D721Med (cell line): Measurements from ENCODE around the gene SFXN5.
A peak's percentile ranks its signal among the peaks of the same experiment; 100 is the strongest.

ENCODE experiments used
- DNase-seq: peaks from one replicate; pipeline ENCODE4 v3.0.0; 2011; ENCODE audit warnings: low spot score; ENCODE audit not compliant: insufficient read length
- FAIRE-seq: peaks from 2 replicates; lab custom pipeline; 2011; peaks lifted over from hg19 to GRCh38; lab: Jason Lieb, UNC
- TF ChIP-seq, protein P1 (sequence below): IDR thresholded peaks from 2 replicates; pipeline ENCODE4 v1.5.1; 2012; ENCODE audit warnings: mild to moderate bottlenecking, control low read depth; ENCODE audit not compliant: insufficient read depth; ENCODE audit errors: missing control alignments

The SFXN5 gene

DNA sequence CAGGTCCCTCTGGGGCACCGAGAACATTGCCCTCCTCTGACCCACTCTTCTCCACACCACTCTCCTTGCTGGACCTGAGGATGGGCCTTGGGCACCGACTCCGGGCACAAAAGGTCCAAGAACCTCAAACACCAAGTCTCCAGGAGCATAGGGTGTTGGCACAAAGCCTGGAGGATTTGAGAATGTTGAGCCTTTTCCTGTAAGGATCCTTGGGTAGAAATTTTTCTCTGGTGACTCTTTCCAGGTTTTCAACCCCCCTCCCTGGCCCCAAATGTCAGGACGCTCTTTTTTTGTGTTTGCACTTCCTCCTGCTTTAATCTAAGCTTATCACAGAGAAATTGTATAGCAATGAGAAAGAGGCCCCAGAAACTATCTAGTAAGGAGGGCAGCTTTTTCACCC, 175.1 kb downstream of the SFXN5 start:
- TF ChIP-seq, protein P1, sequence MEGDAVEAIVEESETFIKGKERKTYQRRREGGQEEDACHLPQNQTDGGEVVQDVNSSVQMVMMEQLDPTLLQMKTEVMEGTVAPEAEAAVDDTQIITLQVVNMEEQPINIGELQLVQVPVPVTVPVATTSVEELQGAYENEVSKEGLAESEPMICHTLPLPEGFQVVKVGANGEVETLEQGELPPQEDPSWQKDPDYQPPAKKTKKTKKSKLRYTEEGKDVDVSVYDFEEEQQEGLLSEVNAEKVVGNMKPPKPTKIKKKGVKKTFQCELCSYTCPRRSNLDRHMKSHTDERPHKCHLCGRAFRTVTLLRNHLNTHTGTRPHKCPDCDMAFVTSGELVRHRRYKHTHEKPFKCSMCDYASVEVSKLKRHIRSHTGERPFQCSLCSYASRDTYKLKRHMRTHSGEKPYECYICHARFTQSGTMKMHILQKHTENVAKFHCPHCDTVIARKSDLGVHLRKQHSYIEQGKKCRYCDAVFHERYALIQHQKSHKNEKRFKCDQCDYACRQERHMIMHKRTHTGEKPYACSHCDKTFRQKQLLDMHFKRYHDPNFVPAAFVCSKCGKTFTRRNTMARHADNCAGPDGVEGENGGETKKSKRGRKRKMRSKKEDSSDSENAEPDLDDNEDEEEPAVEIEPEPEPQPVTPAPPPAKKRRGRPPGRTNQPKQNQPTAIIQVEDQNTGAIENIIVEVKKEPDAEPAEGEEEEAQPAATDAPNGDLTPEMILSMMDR, result no peak
- DNase-seq (no peak), FAIRE-seq (no peak)

DNA sequence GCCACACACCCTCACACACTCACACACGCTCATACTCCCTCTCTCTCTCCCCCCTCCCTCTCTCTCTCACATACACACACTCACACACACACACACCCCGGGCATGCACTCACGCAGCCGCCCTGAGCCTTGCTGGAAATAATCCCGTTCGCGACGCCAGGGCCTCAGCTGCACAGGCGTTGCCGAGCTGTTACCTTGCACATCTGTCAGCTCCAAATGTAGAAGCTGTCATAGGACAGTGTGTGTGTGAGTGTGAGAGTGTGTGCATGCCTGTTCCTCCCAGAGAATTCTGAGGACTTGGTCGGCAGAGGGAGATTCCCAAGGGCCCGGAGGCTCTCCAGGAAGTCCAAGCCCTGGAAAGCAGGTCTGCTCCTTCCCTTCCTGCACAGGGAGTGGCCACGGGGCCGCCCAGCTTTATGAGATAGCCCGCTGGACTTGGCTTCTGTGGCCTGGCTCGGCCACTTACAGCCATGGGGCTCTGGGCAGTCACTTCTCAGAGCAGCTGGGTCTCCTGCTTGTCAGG, 175.7 kb downstream of the SFXN5 start:
- FAIRE-seq, result no peak
- no peak for DNase-seq
- TF ChIP-seq, protein P1, result no peak

DNA sequence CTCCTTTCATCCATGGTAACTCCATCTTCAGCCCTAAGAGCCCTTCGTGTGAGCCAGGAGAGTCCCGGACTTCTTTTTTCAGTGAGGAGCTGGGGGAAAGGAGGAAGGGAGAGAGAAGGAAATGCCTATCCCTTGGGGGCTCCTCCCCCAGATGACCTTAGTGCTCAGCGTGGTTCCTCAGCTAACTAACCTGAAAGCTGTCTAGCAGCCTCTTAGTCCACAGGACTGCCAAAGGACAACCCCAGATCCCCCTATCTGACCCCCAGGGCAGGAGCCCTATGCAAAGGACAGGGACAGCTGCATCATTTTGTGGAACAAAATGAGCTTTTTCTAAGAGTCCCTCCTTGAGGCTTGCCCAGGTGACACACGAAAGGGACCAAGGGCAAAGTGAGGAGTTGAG, 176.4 kb downstream of the SFXN5 start:
- TF ChIP-seq, protein P1, result no peak
- FAIRE-seq (no peak), DNase-seq (no peak)

DNA sequence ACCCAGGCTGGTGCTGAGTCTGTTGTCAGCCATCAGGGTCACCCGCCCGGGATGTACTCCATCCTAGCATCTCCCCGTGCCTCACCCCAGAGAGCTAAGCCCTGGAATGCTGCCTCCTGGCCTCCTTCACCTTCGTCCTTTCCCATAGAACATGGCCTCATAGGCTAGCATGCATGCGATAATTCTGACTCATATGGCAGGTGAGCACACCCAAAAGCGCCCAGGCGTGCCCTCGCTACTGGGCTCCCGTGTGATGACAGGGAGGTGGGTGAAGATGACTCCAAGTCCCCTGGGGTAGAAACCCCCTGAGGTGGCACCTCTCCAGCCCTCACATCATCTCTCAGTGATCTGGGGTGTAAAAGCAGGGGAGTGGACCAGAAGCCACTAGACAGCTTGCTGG, 177.0 kb downstream of the SFXN5 start:
- TF ChIP-seq, protein P1, result no peak
- FAIRE-seq, result no peak

DNA sequence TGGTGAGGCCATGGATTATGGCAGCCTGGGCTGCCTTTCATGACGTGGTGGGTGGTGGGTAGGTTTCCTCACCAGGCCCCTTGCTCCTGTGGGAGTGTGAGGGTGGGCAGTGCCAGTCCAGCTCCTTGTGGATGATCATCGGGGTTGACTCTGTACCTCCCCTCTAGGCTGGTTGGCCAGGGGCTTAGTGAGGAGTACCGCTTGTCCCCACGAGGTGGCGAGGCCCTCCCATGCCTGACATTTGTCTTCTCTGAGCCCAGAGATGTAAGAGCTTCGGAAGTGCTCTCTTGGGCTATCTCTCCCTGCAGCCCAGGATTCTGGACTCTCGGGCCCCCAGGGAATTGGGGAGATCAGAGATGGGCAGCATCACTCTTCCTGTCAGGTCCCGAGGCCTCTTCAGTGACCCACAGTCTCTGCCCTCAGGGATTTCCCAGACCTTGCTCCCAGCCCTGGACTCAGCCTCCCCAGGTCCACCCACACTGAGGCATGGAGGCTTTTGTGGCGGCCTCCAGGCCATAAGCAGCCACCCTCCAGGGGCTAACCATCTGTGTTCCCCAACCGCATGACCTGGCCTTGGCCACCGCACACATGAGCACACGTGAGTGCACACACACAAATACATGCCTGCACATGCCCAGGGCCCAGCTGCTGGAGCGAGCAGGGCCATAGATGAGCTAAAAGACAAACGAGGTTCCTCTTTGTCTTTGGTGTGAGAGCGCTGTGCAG, 177.8 kb downstream of the SFXN5 start:
- FAIRE-seq, result no peak
- TF ChIP-seq, protein P1, result peak; percentile 61
- DNase-seq, result no peak

More for the DNA sequence above, 177.0 kb downstream of the SFXN5 start:
- no peak for DNase-seq

DNA sequence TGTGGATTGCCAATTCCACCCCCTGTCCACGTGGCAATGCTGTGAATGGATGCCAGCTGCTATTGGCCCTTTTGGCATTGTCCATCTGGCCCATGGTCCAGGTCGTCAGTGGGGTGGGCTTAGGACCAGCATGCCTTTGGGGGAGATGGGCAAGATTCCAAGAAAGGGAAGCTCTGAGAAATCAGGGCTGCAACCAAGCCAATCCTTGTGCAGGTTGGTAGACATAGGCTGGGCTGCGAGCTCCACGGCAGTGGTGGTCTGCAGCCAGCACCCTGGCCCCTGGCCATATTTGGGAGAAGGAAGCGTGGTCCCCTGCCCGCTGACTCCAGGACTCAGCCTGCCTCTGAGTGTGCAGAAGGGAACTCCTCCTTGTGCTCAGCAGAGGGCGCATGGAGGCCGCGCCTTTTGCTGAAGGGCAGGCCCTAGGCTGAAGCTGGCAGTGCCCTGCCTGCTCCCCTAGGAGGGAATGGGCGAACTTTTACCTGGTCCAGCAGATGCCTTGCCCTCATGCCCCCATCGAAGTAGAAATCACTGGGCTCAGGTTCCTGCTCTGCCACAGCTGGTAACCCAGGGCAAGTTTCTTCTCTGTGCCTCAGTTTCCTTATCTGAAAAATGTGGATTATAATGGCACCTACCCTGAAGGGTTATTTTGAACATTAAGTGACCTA, 178.9 kb downstream of the SFXN5 start:
- FAIRE-seq (no peak), DNase-seq (peak; percentile 54)

More for the DNA sequence above, 178.9 kb downstream of the SFXN5 start:
- TF ChIP-seq, protein P1, result peak; percentile 89
